Measurements from ENCODE around the gene MAPK8IP3. TPM values are rescaled to one million over a fixed set of nuclear protein-coding genes. Genes with fewer than 3 reads are reported as not detected.

MAPK8IP3 gene
- total RNA-seq, 2 donors from 2014 or later, result 44.0 to 62.6 TPM

DNA sequence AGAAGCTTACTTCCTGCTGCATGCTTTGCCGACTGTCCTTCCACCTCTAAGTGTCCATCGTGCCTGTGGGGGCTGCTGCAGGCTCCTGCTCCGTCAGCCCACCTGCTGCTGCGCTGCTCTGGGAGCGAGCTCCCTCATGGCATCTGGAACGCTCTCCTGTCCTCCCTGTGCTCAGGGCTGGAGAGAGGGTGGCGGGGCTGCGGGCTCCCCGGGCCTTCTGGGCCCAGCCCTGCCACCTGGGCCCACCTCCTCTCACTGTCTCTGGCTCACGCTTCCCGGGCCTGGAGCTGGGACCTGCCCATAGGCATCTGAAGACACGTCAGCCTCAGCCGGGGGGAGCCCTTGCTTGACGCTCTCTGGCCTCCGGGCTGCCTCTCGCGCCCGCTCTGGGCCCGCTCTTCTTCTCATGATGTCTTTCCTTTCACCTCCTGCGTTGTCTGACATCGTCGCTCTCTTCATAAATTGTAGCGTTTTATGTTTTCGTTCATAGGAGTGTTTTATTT is 38.4 kb downstream of the MAPK8IP3 start:
- TF ChIP-seq, protein P1, sequence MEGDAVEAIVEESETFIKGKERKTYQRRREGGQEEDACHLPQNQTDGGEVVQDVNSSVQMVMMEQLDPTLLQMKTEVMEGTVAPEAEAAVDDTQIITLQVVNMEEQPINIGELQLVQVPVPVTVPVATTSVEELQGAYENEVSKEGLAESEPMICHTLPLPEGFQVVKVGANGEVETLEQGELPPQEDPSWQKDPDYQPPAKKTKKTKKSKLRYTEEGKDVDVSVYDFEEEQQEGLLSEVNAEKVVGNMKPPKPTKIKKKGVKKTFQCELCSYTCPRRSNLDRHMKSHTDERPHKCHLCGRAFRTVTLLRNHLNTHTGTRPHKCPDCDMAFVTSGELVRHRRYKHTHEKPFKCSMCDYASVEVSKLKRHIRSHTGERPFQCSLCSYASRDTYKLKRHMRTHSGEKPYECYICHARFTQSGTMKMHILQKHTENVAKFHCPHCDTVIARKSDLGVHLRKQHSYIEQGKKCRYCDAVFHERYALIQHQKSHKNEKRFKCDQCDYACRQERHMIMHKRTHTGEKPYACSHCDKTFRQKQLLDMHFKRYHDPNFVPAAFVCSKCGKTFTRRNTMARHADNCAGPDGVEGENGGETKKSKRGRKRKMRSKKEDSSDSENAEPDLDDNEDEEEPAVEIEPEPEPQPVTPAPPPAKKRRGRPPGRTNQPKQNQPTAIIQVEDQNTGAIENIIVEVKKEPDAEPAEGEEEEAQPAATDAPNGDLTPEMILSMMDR (IDR thresholded peaks at IDR 0.05), result no peak
- no peak for DNase-seq
- no peaks in the 10 kb centered on the region for H3K27me3 ChIP-seq
- H3K36me3 ChIP-seq, result no peaks in the 10 kb centered on the region
- no peak overlapping the region for H3K27ac ChIP-seq
- no peak overlapping the region for H3K9ac ChIP-seq (ENCODE audit: low read depth in 2 of 2, low read length in 2 of 2)
- intact Hi-C loops (cut with DNase I), result no loop called here
- no peaks in the 10 kb centered on the region for H3K4me1 ChIP-seq
- no peaks in the 10 kb centered on the region for H3K9me3 ChIP-seq
- H3K4me3 ChIP-seq, result no peak overlapping the region

DNA sequence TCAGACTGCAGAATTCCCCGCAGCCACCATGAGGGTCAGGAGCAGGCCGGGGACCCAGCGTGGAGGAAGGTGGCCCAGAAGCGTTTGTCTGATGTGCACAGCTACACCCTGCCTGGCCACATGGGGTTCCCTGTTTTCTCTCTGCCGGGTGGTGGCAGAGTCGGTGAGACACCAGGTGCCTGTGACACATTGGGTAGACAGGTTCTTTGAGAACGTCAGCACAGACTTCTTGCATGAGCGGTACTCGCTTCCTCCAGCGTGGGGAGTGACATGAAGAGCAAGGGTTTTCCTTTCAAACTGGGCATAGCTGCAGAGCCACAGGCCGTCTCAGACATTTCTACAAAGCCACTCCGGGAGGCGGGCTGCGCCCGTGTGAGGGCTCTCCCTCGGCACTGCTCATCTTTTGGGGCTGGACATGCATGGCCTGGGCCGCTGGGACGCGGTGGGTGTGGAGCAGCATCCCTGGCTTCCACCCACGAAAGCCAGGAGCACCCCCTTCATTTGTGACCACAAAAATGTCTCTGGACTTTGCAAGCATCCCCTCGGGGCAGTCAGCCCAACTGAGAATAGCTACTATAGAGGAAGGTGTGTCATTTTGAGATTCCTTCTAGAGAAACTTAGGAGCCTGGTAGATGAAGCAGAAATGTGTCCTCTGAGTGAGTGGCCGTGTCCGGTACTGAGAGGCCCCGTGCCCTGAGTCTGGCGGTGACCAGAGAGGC is 39.3 kb downstream of the MAPK8IP3 start:
- TF ChIP-seq, protein P1 (IDR thresholded peaks at IDR 0.05), result no peak
- no peaks in the 10 kb centered on the region for H3K4me1 ChIP-seq
- H3K4me3 ChIP-seq, result no peak overlapping the region
- no peaks in the 10 kb centered on the region for H3K36me3 ChIP-seq
- intact Hi-C loops (cut with DNase I), result no loop called here
- no peak overlapping the region for H3K9ac ChIP-seq (ENCODE audit: low read depth in 2 of 2, low read length in 2 of 2)
- DNase-seq, result no peak
- no peak overlapping the region for H3K27ac ChIP-seq
- H3K27me3 ChIP-seq, result no peaks in the 10 kb centered on the region
- no peaks in the 10 kb centered on the region for H3K9me3 ChIP-seq

DNA sequence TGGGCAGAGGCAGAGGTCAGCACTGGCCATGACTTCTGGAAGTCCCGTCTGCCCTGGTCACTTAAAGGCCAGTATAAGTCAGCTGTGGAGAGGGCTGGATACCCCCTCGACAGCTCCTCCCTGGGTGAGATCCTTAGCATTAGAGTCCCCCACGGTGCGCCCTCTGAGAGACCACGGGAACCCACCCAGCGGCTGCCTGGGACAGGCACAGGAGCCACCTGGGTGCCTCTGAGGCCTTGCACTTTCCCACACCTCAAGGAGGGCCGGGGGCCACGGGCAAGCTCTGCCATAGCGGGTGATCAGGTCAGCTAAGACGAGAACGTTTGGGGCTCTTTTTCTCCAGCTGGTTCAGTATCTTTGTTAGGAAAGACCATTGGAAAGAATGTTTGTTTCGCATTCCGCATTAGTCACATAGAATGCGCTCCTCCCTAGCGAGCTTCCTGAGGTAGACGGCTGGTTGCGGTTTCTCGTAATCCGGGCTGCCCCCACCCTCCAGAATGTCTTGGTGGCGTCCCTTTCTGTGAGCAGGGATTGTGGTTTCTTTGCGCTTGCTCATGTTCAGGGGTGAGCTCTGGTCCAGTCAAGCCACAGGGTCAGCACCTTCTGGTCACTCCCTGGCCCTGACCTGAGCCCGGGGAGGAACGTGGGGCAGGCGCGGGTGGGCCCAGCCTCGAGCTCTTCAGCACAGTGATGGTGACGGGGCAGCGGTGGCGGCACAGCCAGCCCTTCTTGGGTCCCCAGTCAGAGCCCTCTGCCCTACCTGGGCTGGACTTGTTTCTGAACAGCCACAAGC is 40.1 kb downstream of the MAPK8IP3 start:
- no peaks in the 10 kb centered on the region for H3K4me1 ChIP-seq
- no peaks in the 10 kb centered on the region for H3K36me3 ChIP-seq
- no peaks in the 10 kb centered on the region for H3K27me3 ChIP-seq
- H3K9ac ChIP-seq (ENCODE audit: low read depth in 2 of 2, low read length in 2 of 2), result no peak overlapping the region
- TF ChIP-seq, protein P1 (IDR thresholded peaks at IDR 0.05), result no peak
- DNase-seq, result no peak
- no peaks in the 10 kb centered on the region for H3K9me3 ChIP-seq
- intact Hi-C loops (cut with DNase I), result no loop called here
- H3K4me3 ChIP-seq, result no peak overlapping the region
- no peak overlapping the region for H3K27ac ChIP-seq

DNA sequence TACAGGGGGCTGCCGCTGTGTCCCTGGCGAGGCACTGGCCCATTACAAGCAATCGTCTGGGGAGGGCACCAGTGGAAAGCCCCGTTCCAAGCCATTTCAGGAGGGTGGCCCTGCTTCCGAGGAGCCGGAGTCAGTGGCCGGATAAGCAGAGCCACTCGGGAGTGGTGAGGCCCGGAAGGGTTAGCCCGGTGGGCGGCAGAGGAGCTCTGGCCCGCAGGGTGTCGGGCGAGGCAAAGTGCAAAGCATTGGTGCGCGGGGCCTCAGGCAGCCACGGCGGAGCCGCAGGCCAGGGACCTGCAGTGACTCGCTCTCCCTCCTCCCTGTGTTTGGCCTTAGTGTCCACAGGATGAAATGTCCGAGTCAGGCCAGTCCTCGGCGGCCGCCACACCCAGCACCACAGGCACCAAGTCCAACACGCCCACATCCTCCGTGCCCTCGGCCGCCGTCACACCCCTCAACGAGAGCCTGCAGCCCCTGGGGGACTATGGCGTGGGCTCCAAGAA is 40.7 kb downstream of the MAPK8IP3 start:
- no peaks in the 10 kb centered on the region for H3K36me3 ChIP-seq
- H3K27ac ChIP-seq, result no peak overlapping the region
- no peaks in the 10 kb centered on the region for H3K9me3 ChIP-seq
- H3K27me3 ChIP-seq, result no peaks in the 10 kb centered on the region
- no peak overlapping the region for H3K4me3 ChIP-seq
- no peaks in the 10 kb centered on the region for H3K4me1 ChIP-seq
- intact Hi-C loops (cut with DNase I), result no loop called here
- no peak overlapping the region for H3K9ac ChIP-seq (ENCODE audit: low read depth in 2 of 2, low read length in 2 of 2)
- no peak for DNase-seq
- TF ChIP-seq, protein P1 (IDR thresholded peaks at IDR 0.05), result no peak

DNA sequence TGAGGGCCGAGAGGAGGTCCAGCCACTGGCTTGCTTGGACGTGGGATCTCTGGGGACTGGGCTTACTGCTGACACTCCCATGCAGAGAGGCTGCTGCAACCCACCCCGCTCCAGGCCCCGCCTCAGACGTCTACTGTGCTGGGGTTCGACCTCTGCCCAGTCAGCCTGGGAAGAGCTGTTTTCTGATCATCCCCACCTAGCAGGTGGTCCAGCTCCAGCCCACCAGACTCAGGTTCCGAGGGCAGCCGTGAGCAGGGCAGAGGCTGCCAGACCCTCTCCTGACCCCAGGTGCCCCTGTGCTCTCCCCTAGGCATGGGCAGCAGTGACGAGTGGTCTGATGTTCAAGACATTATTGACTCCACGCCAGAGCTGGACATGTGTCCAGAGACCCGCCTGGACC is 41.9 kb downstream of the MAPK8IP3 start:
- Histone ChIP-seq H3K27me3 (no peaks in the 10 kb centered on the region), H3K9me3 (no peaks in the 10 kb centered on the region), H3K27ac (no peak overlapping the region), H3K4me1 (no peaks in the 10 kb centered on the region), H3K9ac (ENCODE audit: low read depth in 2 of 2, low read length in 2 of 2) (no peak overlapping the region), H3K36me3 (no peaks in the 10 kb centered on the region), H3K4me3 (no peak overlapping the region)
- intact Hi-C loops (cut with DNase I), result no loop called here
- DNase-seq, result no peak
- TF ChIP-seq, protein P1 (IDR thresholded peaks at IDR 0.05), result no peak

All from colonic mucosa (tissue), 4 donors.